ENCODE results near the gene USP7. TPM values are rescaled to one million over a fixed set of nuclear protein-coding genes. Genes with fewer than 3 reads are reported as not detected.
"Not testable (repeated sequence)": the region's sequence is repeated elsewhere in the genome, so short reads cannot be mapped to it uniquely, and the experiment has no call there.

The USP7 gene
- total and polyA plus RNA-seq, 2 experiments from 2014 or later, result 38.0 to 40.8 TPM

DNA sequence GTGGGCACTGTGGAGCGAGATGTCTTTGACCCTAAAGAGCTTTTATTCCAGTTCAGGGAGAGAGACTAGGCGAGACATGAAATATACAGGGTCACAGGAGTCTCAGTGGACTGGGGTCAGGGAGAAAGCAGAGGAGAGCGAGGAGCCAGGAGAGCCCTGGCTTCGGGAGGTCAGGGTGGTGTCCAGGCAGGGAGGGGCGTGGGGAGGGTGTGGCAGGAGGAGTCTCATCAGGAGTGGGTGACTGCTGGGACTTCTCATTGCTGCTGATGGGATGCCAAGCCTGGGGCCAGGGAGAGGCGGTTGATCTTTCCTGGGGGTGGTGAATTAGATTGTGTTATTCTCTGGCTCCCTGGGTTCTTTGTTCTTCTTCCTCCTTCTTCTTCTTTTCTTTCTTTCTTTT is 22.4 kb upstream of the USP7 start:
- Histone ChIP-seq H3K27ac (no peak overlapping the region), H3K36me3 (replicated peaks; ENCODE audit: insufficient read depth, low read depth) (no peaks in the 10 kb centered on the region), H3K9me2 (replicated peaks; ENCODE audit: insufficient read depth) (no peaks in the 10 kb centered on the region), H3K4me2 (no peak overlapping the region), H4K20me1 (ENCODE audit: insufficient read depth, poor library complexity, severe bottlenecking) (no peaks in the 10 kb centered on the region), H3K79me2 (no peaks in the 10 kb centered on the region), H3K9me3 (ENCODE audit: low read depth) (no peaks in the 10 kb centered on the region), H2AFZ (no peak overlapping the region), H3K4me3 (no peak overlapping the region), H3K27me3 (no peaks in the 10 kb centered on the region), H3K4me1 (ENCODE audit: insufficient read depth) (no peaks in the 10 kb centered on the region)
- TF ChIP-seq EZH2phosphoT487 (IDR thresholded peaks at IDR 0.05; ENCODE audit: low read depth, severe bottlenecking, unreplicated experiment) (no peak), EZH2 (IDR thresholded peaks at IDR 0.05; ENCODE audit: borderline replicate concordance) (no peak)
- TF ChIP-seq, protein P1, sequence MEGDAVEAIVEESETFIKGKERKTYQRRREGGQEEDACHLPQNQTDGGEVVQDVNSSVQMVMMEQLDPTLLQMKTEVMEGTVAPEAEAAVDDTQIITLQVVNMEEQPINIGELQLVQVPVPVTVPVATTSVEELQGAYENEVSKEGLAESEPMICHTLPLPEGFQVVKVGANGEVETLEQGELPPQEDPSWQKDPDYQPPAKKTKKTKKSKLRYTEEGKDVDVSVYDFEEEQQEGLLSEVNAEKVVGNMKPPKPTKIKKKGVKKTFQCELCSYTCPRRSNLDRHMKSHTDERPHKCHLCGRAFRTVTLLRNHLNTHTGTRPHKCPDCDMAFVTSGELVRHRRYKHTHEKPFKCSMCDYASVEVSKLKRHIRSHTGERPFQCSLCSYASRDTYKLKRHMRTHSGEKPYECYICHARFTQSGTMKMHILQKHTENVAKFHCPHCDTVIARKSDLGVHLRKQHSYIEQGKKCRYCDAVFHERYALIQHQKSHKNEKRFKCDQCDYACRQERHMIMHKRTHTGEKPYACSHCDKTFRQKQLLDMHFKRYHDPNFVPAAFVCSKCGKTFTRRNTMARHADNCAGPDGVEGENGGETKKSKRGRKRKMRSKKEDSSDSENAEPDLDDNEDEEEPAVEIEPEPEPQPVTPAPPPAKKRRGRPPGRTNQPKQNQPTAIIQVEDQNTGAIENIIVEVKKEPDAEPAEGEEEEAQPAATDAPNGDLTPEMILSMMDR (IDR thresholded peaks at IDR 0.05; ENCODE audit: poor library complexity), result no peak
- 90% methylated on average over 5 of the region's 6 CpGs for WGBS (ENCODE audit: low lambda C conversion rate, missing lambda C conversion rate)
- DNase-seq (ENCODE audit: low spot score), result no peak

DNA sequence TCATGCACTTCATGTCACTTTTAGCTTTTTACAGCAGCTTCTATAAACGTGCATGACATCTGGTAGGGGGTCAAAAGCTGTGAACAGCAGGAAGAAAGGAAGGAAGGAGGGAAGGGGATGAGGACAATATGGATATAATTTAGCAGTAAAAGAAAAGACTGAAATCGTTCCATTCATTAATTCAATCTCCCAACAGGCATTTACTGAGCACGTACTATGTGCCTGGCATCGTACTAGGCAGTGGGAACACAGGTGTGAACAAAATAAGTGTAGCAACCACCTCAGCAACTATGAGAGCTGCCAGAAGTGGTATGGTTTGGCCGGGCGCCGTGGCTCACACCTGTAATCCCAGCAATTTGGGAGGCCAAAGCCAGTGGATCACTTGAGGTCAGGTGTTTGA is 19.1 kb upstream of the USP7 start:
- no peaks in the 10 kb centered on the region for H3K27me3 ChIP-seq
- no peak overlapping the region for H3K4me2 ChIP-seq
- WGBS (ENCODE audit: low lambda C conversion rate, missing lambda C conversion rate), result 87% methylated on average over 7 of the region's 7 CpGs
- no peaks in the 10 kb centered on the region for H3K36me3 ChIP-seq (replicated peaks; ENCODE audit: insufficient read depth, low read depth)
- DNase-seq (ENCODE audit: low spot score), result no peak
- no peak for TF ChIP-seq EZH2phosphoT487 (IDR thresholded peaks at IDR 0.05; ENCODE audit: low read depth, severe bottlenecking, unreplicated experiment)
- TF ChIP-seq EZH2 (IDR thresholded peaks at IDR 0.05; ENCODE audit: borderline replicate concordance), result no peak
- TF ChIP-seq, protein P1 (IDR thresholded peaks at IDR 0.05; ENCODE audit: poor library complexity), result no peak
- H3K79me2 ChIP-seq, result no peaks in the 10 kb centered on the region
- no peaks in the 10 kb centered on the region for H4K20me1 ChIP-seq (ENCODE audit: insufficient read depth, poor library complexity, severe bottlenecking)
- no peaks in the 10 kb centered on the region for H3K4me1 ChIP-seq (ENCODE audit: insufficient read depth)
- H3K27ac ChIP-seq, result no peak overlapping the region
- no peak overlapping the region for H3K4me3 ChIP-seq
- H3K9me2 ChIP-seq (replicated peaks; ENCODE audit: insufficient read depth), result no peaks in the 10 kb centered on the region
- H3K9me3 ChIP-seq (ENCODE audit: low read depth), result no peaks in the 10 kb centered on the region
- no peak overlapping the region for H2AFZ ChIP-seq

DNA sequence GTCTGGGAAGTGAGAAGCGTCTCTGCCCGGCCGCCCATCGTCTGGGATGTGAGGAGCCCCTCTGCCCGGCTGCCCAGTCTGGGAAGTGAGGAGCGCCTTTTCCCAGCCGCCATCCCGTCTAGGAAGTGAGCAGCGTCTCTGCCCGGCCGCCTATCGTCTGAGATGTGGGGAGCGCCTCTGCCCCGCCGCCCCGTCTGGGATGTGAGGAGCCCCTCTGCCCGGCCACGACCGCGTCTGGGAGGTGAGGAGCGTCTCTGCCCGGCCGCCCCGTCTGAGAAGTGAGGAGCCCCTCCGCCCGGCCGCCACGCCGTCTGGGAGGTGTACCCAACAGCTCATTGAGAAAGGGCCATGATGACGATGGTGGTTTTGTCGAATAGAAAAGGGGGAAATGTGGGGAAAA is 18.2 kb upstream of the USP7 start:
- not testable (repeated sequence) for H3K9me2 ChIP-seq (replicated peaks; ENCODE audit: insufficient read depth); H3K4me2 ChIP-seq; H3K36me3 ChIP-seq (replicated peaks; ENCODE audit: insufficient read depth, low read depth); H3K79me2 ChIP-seq; DNase-seq (ENCODE audit: low spot score); H3K27me3 ChIP-seq; H2AFZ ChIP-seq; H4K20me1 ChIP-seq (ENCODE audit: insufficient read depth, poor library complexity, severe bottlenecking); H3K27ac ChIP-seq; H3K4me1 ChIP-seq (ENCODE audit: insufficient read depth); H3K4me3 ChIP-seq; H3K9me3 ChIP-seq (ENCODE audit: low read depth)
- WGBS (ENCODE audit: low lambda C conversion rate, missing lambda C conversion rate), result 98% methylated on average over 20 of the region's 31 CpGs

DNA sequence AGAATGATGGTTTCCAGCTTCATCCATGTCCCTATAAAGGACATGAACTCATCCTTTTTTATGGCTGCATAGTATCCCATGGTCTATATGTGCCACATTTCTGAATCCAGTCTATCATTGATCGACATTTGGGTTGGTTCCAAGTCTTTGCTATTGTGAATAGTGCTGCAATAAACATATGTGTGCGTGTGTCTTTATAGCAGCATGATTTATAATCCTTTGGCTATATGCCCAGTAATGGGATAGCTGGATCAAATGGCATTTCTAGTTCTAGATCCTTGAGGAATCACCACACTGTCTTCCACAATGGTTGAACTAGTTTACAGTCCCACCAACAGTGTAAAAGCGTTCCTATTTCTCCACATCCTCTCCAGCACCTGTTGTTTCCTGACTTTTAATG is 12.5 kb upstream of the USP7 start:
- H3K9me3 ChIP-seq (ENCODE audit: low read depth); DNase-seq (ENCODE audit: low spot score); H3K4me3 ChIP-seq; H3K4me2 ChIP-seq; H3K36me3 ChIP-seq (replicated peaks; ENCODE audit: insufficient read depth, low read depth); H3K27me3 ChIP-seq; H3K9me2 ChIP-seq (replicated peaks; ENCODE audit: insufficient read depth); H3K4me1 ChIP-seq (ENCODE audit: insufficient read depth); H3K27ac ChIP-seq; H2AFZ ChIP-seq; H4K20me1 ChIP-seq (ENCODE audit: insufficient read depth, poor library complexity, severe bottlenecking); H3K79me2 ChIP-seq: not testable (repeated sequence)
- WGBS (ENCODE audit: low lambda C conversion rate, missing lambda C conversion rate), result 72% methylated on average over 3 of the region's 3 CpGs

DNA sequence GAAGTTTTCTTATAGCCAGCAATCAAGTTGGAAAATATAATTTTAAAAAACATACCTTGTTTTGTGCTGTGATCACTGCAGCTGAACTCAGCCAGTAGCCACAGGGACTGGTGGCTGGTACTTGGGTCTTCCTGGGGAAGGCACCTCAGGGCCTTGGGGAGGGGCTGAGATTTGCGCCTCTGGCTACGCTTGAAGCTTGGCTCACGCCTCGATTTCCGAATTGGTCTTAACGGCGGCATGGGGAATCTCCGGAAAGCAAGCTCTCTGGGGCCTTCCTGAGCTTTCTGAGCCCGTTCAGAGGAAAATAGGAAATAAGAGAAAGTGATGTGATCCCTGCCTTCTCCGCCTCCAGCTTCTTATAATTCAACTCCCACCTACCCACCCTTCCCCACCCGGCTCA is 11.3 kb upstream of the USP7 start:
- Histone ChIP-seq H3K36me3 (replicated peaks; ENCODE audit: insufficient read depth, low read depth) (no peaks in the 10 kb centered on the region), H2AFZ (no peak overlapping the region), H3K9me2 (replicated peaks; ENCODE audit: insufficient read depth) (no peaks in the 10 kb centered on the region), H3K27ac (no peak overlapping the region), H3K79me2 (no peaks in the 10 kb centered on the region), H4K20me1 (ENCODE audit: insufficient read depth, poor library complexity, severe bottlenecking) (no peaks in the 10 kb centered on the region), H3K4me1 (ENCODE audit: insufficient read depth) (no peaks in the 10 kb centered on the region), H3K9me3 (ENCODE audit: low read depth) (no peaks in the 10 kb centered on the region), H3K4me2 (no peak overlapping the region), H3K4me3 (no peak overlapping the region), H3K27me3 (no peaks in the 10 kb centered on the region)
- DNase-seq (ENCODE audit: low spot score), result no peak
- WGBS (ENCODE audit: low lambda C conversion rate, missing lambda C conversion rate), result 88% methylated on average over 11 of the region's 11 CpGs
- TF ChIP-seq EZH2phosphoT487 (IDR thresholded peaks at IDR 0.05; ENCODE audit: low read depth, severe bottlenecking, unreplicated experiment), result no peak

Data from hepatocyte (in vitro differentiated cells).